ENCODE results near the gene EXOC3L1.

Gene EXOC3L1

DNA sequence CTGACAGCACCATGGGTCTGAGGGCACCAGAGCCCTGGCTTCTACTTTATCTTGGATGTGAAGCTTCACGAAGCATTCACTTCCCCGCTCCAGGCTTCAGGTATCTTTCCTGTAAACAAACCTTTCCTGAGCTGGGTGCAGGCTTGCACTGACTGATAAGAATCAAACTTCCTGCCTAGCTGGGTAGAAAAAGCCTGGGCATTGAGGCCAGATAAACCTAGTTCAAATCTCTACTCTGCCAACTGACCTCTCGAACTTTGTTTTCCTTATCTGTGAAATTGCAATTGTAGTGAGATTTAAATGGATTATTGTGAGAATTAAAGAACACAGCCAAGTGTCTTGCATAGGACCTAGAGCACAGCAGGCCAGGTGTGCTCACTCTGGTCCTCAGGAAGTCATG lies 34.1 kb upstream of the EXOC3L1 start:
- Histone ChIP-seq H3K27me3 (replicated peaks) (no peaks in the 10 kb centered on the region), H3K4me3 (ENCODE audit: low read depth, low read length) (no peak overlapping the region), H3K27ac (no peak overlapping the region), H3K36me3 (replicated peaks) (peaks cover 10% of the 10 kb centered on the region)
- in situ Hi-C loops (cut with HindIII; ENCODE audit: low pct_ligation_motif_present, low sequenced_read_pairs): no loop called here
- no peak for DNase-seq
- TF ChIP-seq, protein P1, sequence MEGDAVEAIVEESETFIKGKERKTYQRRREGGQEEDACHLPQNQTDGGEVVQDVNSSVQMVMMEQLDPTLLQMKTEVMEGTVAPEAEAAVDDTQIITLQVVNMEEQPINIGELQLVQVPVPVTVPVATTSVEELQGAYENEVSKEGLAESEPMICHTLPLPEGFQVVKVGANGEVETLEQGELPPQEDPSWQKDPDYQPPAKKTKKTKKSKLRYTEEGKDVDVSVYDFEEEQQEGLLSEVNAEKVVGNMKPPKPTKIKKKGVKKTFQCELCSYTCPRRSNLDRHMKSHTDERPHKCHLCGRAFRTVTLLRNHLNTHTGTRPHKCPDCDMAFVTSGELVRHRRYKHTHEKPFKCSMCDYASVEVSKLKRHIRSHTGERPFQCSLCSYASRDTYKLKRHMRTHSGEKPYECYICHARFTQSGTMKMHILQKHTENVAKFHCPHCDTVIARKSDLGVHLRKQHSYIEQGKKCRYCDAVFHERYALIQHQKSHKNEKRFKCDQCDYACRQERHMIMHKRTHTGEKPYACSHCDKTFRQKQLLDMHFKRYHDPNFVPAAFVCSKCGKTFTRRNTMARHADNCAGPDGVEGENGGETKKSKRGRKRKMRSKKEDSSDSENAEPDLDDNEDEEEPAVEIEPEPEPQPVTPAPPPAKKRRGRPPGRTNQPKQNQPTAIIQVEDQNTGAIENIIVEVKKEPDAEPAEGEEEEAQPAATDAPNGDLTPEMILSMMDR (IDR thresholded peaks at IDR 0.05; ENCODE audit: low read depth, low read length, missing control alignments): no peak

DNA sequence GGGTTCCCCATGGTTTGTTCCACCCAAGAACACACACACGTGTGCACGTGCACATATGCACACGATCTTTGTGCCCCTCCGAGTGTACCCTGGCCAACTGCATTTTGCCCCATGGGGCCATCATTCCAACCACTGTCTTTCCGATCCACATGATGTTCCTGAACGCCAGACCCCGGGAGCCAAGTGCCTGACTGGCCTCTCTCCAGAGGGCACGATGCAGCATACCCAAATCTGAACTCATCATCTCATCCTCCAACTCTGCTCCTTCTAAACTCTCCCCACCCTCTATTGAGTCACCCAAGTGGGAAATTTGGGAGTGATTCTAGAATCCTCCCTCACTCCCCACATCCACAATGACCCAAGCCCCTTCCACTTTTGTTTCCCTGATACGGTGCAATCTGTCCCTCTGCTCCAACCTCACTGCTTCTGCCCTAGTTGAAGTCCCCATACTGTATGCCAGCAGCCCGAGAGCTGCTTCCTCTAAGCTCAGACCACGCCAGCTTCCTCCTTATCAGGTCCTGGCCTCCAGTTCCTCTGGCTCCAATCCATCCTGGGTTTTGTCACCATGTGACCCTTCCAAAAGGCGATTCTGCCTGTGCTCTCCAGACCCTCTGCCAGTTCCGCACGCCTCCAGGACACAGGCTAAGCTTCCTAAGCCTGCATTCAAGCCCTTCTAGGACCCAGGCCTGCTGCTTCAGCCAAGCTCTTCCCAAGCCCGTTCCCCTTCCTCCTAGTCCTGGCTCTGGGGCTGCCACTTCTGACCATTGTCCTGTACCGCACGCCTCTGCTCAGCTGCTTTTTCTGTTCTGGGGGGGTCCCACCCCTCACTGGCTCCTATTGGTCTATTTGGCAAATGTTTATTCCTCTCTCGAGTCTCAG lies 26.9 kb upstream of the EXOC3L1 start:
- TF ChIP-seq, protein P1 (IDR thresholded peaks at IDR 0.05; ENCODE audit: low read depth, low read length, missing control alignments): no peak
- no peak overlapping the region for H3K27ac ChIP-seq
- DNase-seq: no peak

DNA sequence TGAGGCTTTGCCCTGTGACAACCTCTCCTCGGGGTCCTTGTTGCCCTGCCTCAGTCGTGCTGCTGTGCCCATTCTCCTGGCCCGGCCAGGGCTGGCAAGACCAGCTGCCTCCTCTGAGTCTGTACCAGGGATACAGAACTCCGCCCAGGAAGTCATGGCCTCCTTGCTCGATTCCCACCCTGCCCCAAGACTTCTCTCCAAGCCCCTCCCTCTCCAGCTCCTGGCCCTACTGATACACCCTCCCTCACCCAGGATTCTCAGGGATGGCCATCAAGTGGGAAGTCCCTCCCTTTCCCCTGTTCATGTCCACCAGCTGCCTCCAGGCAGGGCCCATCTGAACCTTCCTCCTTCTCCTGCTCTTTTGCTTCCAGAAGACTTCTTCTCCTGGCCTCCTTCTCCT lies 25.8 kb upstream of the EXOC3L1 start:
- Histone ChIP-seq H3K4me3 (ENCODE audit: low read depth, low read length) (no peak overlapping the region), H3K27ac (no peak overlapping the region), H3K27me3 (replicated peaks) (no peaks in the 10 kb centered on the region), H3K36me3 (replicated peaks) (no peaks in the 10 kb centered on the region)
- TF ChIP-seq, protein P1 (IDR thresholded peaks at IDR 0.05; ENCODE audit: low read depth, low read length, missing control alignments): no peak
- no peak for DNase-seq
- in situ Hi-C loops (cut with HindIII; ENCODE audit: low pct_ligation_motif_present, low sequenced_read_pairs): no loop called here

More for the DNA sequence above, 26.9 kb upstream of the EXOC3L1 start:
- Histone ChIP-seq H3K4me3 (ENCODE audit: low read depth, low read length) (no peak overlapping the region), H3K27me3 (replicated peaks) (no peaks in the 10 kb centered on the region), H3K36me3 (replicated peaks) (no peaks in the 10 kb centered on the region)
- in situ Hi-C loops (cut with HindIII; ENCODE audit: low pct_ligation_motif_present, low sequenced_read_pairs): no loop called here

DNA sequence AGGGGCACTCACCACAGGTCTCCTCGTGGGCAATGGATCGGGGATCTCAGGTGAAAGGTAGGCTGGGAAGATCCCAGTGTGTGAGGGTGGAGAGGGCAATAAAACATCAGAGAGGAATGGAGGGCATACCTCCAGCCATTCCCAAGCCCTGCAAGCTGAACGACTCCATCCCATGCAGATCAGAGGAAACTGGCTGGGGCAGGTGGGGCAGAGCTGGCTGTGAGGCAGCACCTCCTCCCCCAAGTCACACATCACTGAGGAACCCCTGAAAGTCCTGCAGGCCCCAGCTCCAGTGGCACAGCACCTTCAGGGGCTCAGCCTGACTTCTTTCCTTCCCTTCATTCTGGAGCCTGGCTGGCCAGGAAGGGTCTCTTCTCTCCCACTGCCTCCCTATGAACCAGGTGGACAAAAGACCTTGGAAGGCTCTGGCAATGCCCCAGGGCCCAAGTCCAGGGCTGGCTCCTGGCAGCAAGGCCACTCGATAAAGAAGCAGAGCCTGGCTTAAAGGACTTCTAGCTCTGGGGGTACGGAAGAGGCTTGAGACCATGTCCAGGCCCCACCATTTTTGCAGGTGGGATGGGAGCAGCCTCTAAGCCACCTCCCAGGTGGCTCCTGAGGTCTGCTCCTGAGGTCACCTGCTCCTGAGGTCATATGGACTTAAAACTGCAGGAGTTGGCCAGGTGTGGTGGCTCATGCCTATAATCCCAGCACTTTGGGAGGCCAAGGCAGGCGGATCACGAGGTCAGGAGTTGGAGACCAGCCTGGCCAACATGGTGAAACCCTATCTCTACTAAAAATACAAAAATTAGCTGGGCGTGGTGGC lies 23.5 kb upstream of the EXOC3L1 start:
- no peak for DNase-seq
- no peak overlapping the region for H3K27ac ChIP-seq
- TF ChIP-seq, protein P1 (IDR thresholded peaks at IDR 0.05; ENCODE audit: low read depth, low read length, missing control alignments): no peak
- H3K36me3 ChIP-seq (replicated peaks): no peaks in the 10 kb centered on the region
- H3K27me3 ChIP-seq (replicated peaks): no peaks in the 10 kb centered on the region
- H3K4me3 ChIP-seq (ENCODE audit: low read depth, low read length): no peak overlapping the region
- in situ Hi-C loops (cut with HindIII; ENCODE audit: low pct_ligation_motif_present, low sequenced_read_pairs): no loop called here

DNA sequence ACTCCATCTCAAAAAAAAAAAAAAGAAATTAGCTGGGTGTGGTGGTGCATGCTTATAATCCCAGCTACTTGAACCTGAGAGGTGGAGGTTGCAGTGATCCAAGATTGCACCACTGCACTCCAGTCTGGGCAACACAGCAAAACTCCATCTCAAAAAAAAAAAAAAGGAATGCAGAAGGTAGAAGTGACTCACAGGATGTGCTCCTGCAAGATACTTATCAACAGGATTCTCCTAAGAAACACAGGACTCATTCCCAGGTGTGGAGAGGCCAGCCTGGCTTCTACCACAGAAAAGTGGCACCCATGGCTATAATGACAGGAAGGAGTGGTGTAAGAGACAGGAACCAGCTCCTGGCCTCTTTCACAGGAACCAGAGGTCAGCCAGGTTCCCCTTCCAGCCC lies 22.8 kb upstream of the EXOC3L1 start:
- H3K36me3 ChIP-seq (replicated peaks): no peaks in the 10 kb centered on the region
- DNase-seq: no peak
- H3K27me3 ChIP-seq (replicated peaks): no peaks in the 10 kb centered on the region
- TF ChIP-seq, protein P1 (IDR thresholded peaks at IDR 0.05; ENCODE audit: low read depth, low read length, missing control alignments): no peak
- no peak overlapping the region for H3K27ac ChIP-seq
- H3K4me3 ChIP-seq (ENCODE audit: low read depth, low read length): no peak overlapping the region
- in situ Hi-C loops (cut with HindIII; ENCODE audit: low pct_ligation_motif_present, low sequenced_read_pairs): no loop called here

Measured in brain microvascular endothelial cell (primary cell).